GM21825 (cell line): Measurements from ENCODE around the gene KLF15.
"Not testable (repeated sequence)": the region's sequence is repeated elsewhere in the genome, so short reads cannot be mapped to it uniquely, and the experiment has no call there.

Experiments
- ATAC-seq: cut with Tn5 transposase; IDR thresholded peaks from one replicate; pipeline ENCODE4 v1.9.1; 2021; ENCODE audit warnings: mild to moderate bottlenecking, moderate library complexity; ENCODE audit not compliant: unreplicated experiment

Gene KLF15

GRCh38 chr3:126348308-126348920 is 8.8 kb downstream of the KLF15 start:
- no peak for ATAC-seq

GRCh38 chr3:126347543-126348161 is 9.6 kb downstream of the KLF15 start:
- no peak for ATAC-seq

DNA sequence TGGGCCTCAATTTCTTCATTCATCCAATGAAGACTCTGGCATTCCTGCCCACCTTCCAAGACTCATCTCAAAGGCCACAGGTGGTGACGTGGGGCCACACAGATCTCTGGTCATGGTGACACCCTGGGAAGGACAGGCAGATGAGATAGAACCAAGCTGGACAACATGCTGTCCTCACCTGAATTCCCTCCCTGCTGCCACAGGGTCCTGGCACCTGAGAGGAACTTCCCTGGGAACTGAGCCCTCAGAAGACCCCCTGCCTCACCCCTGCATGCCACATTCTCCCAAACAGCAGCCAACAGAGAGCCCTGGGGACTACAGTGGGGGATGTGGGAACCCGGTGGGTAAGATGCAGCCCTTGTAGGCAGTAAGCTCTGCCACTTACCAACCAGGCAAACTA is 10.7 kb downstream of the KLF15 start:
- no peak for ATAC-seq

GRCh38 chr3:126345641-126346460 is 11.4 kb downstream of the KLF15 start:
- no peak for ATAC-seq

DNA sequence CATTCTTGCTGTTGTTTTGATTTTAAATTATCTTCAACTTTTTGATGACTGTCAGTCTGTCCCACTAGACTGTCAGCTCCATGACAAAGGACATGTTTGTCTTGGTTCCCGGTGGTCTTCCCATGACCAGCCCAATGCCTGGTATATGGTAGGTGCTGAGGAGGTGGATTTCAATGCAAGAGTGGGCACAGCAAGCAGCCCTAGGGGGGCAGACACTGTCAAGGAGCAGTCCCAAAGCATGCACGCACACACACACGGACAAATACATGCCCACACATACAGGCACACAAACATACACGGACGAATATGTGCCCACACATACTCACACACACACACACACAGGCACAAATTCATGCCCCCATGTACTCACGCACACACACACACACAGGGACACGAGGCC is 12.0 kb downstream of the KLF15 start:
- no peak for ATAC-seq

DNA sequence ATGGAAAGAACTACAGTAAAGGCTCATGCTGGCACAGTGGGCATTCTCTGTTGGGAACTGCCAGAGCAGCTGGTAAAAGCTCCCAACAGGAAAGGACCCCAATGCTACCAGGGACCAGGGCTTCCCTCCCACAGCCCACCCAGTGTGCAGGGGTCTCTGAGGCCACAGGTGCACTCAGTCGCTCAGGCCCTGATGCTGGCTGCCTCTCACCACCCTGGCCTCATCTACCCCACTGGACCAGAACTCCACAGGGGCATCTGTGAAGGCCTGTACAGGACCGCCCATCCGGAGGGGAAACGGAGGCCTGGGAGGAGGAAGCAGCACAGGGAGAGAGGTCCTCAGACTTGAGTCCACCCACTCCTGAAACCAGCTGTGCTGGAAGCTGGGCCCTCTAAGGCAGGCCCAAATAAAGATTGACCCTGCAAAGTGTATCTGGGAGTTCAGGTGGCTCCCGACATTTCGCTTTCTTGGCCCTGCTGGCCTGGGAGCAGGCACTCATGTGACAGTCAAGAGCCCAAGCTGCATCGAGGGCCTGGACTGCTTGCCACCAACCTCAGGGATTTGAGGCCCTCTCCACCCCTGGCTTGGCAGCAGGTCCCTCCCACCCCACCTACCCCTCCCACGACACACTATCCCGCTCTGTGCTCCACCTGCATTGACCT is 12.7 kb downstream of the KLF15 start:
- ATAC-seq: no peak

DNA sequence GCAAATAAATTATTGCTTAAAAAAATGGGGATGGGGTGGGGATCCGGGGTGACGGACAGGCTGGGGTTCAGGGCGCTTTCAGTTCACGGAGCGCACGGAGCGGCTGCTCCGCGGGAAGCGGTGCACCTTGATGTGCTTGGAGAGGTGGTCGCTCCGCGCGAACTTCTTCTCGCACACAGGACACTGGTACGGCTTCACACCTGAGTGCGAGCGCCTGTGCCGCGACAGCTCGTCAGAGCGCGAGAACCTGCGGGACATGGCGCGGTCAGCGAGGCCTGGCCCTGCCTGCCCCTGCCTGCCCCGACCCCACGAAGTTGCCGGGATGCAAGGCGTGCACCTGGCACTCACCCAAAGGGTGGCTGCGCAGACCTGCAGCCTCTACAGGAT is 13.6 kb downstream of the KLF15 start:
- ATAC-seq: no peak

GRCh38 chr3:126342991-126343648 is 14.1 kb downstream of the KLF15 start:
- no peak for ATAC-seq

- no peak for ATAC-seq
Measured at GRCh38 chr3:126342211-126342610, 15.0 kb downstream of the KLF15 start.

DNA sequence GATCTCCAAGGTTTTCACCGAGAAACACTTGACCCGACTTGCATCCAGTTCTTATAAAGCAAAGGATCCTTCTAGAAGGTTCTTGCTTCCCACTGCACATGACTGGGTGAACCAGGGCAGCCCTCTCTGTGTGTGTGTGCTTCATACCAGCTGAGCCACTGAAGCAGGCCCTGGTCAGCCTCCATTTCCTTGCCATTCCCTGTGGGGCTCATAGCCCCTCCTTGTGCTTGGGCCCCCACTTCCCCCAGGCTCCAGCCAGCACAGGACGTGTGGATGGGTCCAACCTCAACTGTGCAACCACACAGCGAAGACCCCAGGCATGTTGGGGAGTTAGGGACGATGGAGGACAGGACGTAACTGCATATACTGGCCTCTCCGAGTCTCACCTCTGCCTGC is 15.5 kb downstream of the KLF15 start:
- no peak for ATAC-seq

DNA sequence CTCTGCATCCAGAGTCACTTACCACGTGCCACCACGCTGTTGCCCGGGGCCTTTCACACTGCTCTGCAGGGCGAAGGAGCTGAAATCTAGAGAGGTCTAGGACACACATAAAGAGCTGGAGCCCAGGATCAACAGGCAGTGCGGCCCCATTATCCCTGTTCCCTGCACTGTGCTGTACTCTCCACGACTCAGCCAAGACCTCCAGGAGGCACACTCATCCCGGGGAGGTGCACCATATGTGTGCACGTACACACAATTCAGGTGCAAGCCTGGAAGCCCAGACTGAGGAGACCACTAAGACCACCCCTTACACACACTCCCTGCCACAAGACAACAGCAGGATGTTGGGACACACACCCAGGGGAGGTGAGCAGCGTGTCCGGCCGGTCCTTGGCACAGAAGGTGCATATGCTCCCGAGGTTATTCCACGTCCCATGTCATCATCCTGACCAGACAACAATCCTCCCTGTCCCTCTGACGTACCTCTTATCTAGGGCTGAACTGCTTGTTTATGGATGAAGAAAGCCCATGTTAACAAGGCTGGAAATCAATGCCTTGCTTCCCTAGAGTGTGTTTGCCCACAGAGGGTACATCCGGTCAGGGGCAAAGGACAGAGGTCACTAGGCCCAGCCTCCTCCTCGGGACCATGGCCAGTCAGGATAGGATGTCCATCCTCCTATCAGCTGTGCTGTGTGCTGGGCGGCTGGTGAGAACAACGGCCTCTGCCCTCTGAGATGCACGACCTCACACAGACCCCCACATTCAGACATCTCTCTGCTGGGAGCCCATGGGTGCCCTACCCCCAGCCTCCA is 16.1 kb downstream of the KLF15 start:
- no peak for ATAC-seq

DNA sequence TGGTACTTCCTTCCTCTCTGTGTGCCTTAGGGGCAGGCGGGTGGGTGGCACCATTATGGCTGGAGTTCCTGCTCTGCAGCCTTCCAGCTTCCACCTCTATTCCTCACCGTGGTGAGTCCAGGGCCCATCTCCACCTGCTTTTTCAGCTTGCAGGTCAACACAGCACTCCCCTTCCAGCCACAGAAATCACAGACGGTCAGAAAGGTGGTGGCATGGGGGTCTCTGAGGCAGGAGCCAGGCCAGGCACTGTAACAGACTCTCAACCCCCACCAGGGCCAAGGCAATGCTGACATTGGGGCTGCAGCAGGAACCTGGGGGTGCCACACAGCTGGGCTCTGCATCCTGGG is 16.6 kb downstream of the KLF15 start:
- no peak for ATAC-seq

GRCh38 chr3:126340081-126340511 is 17.1 kb downstream of the KLF15 start:
- no peak for ATAC-seq

GRCh38 chr3:126339466-126339865 is 17.7 kb downstream of the KLF15 start:
- ATAC-seq: no peak

- no peak for ATAC-seq
Measured at GRCh38 chr3:126338790-126339288, 18.4 kb downstream of the KLF15 start.

- no peak for ATAC-seq
Measured at GRCh38 chr3:126337980-126338651, 19.1 kb downstream of the KLF15 start.

DNA sequence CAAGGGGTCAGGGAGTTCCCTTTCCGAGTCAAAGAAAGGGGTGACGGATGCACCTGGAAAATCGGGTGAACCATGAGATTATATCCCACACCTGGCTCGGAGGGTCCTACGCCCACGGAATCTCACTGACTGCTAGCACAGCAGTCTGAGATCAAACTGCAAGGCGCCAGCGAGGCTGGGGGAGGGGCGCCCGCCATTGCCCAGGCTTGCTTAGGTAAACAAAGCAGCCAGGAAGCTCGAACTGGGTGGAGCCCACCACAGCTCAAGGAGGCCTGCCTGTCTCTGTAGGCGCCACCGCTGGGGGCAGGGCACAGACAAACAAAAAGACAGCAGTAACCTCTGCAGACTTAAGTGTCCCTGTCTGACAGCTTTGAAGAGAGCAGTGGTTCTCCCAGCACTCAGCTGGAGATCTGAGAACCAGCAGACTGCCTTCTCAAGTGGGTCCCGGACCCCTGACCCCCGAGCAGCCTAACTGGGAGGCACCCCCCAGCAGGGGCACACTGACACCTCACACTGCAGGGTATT is 25.3 kb downstream of the KLF15 start:
- ATAC-seq: not testable (repeated sequence)

- no peak for ATAC-seq
Measured at GRCh38 chr3:126329927-126330725, 27.1 kb downstream of the KLF15 start.

DNA sequence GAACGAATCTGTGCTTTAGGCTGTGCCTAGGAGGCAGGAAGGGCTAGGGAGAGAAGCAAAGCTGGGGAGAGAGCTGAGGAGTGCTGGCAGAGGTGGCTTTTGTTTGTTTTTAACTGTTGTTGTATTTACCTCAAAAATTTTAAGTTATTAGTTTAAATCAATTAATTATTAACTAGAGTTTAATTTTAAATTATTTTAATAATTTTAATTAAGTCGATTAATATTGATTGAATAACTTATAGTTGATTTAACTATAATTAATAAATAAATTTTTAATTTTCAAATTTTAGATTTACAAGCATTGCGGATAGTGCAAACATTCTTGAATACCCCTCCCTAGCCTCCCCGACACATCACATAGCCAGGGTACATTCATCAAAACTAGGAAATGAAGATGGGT is 30.6 kb downstream of the KLF15 start:
- no peak for ATAC-seq
